ENCODE data around the gene MDM2. TPM values are rescaled to one million over a fixed set of nuclear protein-coding genes. Genes with fewer than 3 reads are reported as not detected.

Gene MDM2
- total RNA-seq, 2 donors from 2014 or later = 36.1 to 95.6 TPM

- no peak overlapping the region for H3K4me3 ChIP-seq
- WGBS = 93% methylated on average over 3 of the region's 3 CpGs
- no peaks in the 10 kb centered on the region for H3K27me3 ChIP-seq (replicated peaks; ENCODE audit: insufficient read depth)
- no peak overlapping the region for H3K27ac ChIP-seq
- no peaks in the 10 kb centered on the region for H3K36me3 ChIP-seq
- no peaks in the 10 kb centered on the region for H3K4me1 ChIP-seq (replicated peaks)
- H3K9me3 ChIP-seq = no peaks in the 10 kb centered on the region
- TF ChIP-seq POLR2AphosphoS5 (IDR thresholded peaks at IDR 0.05) (no peak), POLR2A (IDR thresholded peaks at IDR 0.05) (no peak)
- TF ChIP-seq, protein P1, sequence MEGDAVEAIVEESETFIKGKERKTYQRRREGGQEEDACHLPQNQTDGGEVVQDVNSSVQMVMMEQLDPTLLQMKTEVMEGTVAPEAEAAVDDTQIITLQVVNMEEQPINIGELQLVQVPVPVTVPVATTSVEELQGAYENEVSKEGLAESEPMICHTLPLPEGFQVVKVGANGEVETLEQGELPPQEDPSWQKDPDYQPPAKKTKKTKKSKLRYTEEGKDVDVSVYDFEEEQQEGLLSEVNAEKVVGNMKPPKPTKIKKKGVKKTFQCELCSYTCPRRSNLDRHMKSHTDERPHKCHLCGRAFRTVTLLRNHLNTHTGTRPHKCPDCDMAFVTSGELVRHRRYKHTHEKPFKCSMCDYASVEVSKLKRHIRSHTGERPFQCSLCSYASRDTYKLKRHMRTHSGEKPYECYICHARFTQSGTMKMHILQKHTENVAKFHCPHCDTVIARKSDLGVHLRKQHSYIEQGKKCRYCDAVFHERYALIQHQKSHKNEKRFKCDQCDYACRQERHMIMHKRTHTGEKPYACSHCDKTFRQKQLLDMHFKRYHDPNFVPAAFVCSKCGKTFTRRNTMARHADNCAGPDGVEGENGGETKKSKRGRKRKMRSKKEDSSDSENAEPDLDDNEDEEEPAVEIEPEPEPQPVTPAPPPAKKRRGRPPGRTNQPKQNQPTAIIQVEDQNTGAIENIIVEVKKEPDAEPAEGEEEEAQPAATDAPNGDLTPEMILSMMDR (IDR thresholded peaks at IDR 0.05) = no peak
- DNase-seq (ENCODE audit: low spot score) = no peak
- intact Hi-C loops (cut with DNase I) = no loop called here
These were observed 46.6 kb downstream of the MDM2 start for GRCh38 chr12:68854554-68854953.

DNA sequence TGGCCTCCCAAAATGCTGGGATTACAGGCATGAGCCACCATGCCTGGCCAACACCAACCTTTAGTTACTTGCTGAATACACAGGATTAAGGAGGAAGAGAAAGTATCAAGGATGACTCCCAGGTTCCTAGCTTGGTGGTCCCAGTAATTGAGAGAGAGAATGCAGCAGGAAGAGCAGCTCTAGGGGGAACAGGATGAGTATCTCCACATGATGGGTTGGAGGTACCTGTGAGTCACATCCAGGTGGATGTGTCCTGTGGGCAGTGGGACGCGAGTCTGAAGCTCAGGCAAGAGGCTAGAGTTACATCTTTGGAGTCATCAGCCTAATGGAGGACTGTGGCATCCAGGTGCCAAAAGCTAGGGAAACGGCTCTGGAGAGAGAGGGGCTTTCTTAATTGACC, 47.1 kb downstream of the MDM2 start:
- 85% methylated on average over 3 of the region's 3 CpGs for WGBS
- no peak for TF ChIP-seq POLR2A (IDR thresholded peaks at IDR 0.05)
- no peak for TF ChIP-seq POLR2AphosphoS5 (IDR thresholded peaks at IDR 0.05)
- TF ChIP-seq, protein P1 (IDR thresholded peaks at IDR 0.05) = no peak
- Histone ChIP-seq H3K4me1 (replicated peaks) (no peaks in the 10 kb centered on the region), H3K36me3 (no peaks in the 10 kb centered on the region), H3K27ac (no peak overlapping the region), H3K9me3 (no peaks in the 10 kb centered on the region), H3K4me3 (no peak overlapping the region), H3K27me3 (replicated peaks; ENCODE audit: insufficient read depth) (no peaks in the 10 kb centered on the region)
- intact Hi-C loops (cut with DNase I) = no loop called here
- DNase-seq (ENCODE audit: low spot score) = no peak

- H3K36me3 ChIP-seq = no peaks in the 10 kb centered on the region
- no peaks in the 10 kb centered on the region for H3K27me3 ChIP-seq (replicated peaks; ENCODE audit: insufficient read depth)
- no peaks in the 10 kb centered on the region for H3K9me3 ChIP-seq
- no peak for TF ChIP-seq POLR2A (IDR thresholded peaks at IDR 0.05)
- TF ChIP-seq POLR2AphosphoS5 (IDR thresholded peaks at IDR 0.05) = no peak
- TF ChIP-seq, protein P1 (IDR thresholded peaks at IDR 0.05) = no peak
- WGBS = 99% methylated on average over 8 of the region's 8 CpGs
- H3K4me1 ChIP-seq (replicated peaks) = no peaks in the 10 kb centered on the region
- no peak overlapping the region for H3K4me3 ChIP-seq
- no peak overlapping the region for H3K27ac ChIP-seq
- no peak for DNase-seq (ENCODE audit: low spot score)
- intact Hi-C loops (cut with DNase I) = no loop called here
These were observed 47.8 kb downstream of the MDM2 start for GRCh38 chr12:68855771-68856170.

GRCh38 chr12:68856510-68856909, 48.5 kb downstream of the MDM2 start:
- no peak for DNase-seq (ENCODE audit: low spot score)
- Histone ChIP-seq H3K9me3 (no peaks in the 10 kb centered on the region), H3K27me3 (replicated peaks; ENCODE audit: insufficient read depth) (no peaks in the 10 kb centered on the region), H3K27ac (no peak overlapping the region), H3K4me1 (replicated peaks) (no peaks in the 10 kb centered on the region), H3K4me3 (no peak overlapping the region), H3K36me3 (no peaks in the 10 kb centered on the region)
- intact Hi-C loops (cut with DNase I) = no loop called here
- TF ChIP-seq, protein P1 (IDR thresholded peaks at IDR 0.05) = no peak
- TF ChIP-seq POLR2AphosphoS5 (IDR thresholded peaks at IDR 0.05) (no peak), POLR2A (IDR thresholded peaks at IDR 0.05) (no peak)
- 42% methylated on average over 3 of the region's 3 CpGs for WGBS

DNA sequence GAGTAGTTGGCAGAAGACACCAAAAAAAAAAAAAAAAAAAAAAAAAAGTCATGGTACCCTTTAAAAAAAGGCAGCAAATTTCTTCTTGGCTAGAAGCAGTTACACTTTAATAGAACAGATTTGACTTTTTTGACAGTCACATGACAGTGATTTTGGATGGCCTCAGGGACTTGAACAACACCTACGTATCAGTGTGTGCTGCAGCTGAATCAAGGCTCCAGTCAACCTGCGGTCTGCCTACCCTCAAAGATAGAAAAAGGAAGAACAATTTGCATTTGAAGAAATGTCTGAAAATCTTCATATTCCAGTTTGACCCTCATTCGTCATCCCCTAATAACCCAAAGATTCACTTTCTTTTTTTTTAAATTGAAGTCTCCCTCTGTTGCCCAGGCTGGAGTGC, 53.9 kb downstream of the MDM2 start:
- 88% methylated on average over 3 of the region's 3 CpGs for WGBS

More for the DNA sequence above, 53.9 kb downstream of the MDM2 start:
- no peaks in the 10 kb centered on the region for H3K9me3 ChIP-seq
- intact Hi-C loops (cut with DNase I) = loop anchor here (2.0 to 10.0 kb wide), 2 partner anchors 209 to 293 kb away; no protein-coding TSS in a partner anchor
- no peak overlapping the region for H3K4me3 ChIP-seq
- no peaks in the 10 kb centered on the region for H3K27me3 ChIP-seq (replicated peaks; ENCODE audit: insufficient read depth)
- no peaks in the 10 kb centered on the region for H3K36me3 ChIP-seq
- H3K27ac ChIP-seq = no peak overlapping the region
- no peaks in the 10 kb centered on the region for H3K4me1 ChIP-seq (replicated peaks)
- TF ChIP-seq POLR2AphosphoS5 (IDR thresholded peaks at IDR 0.05) (no peak), POLR2A (IDR thresholded peaks at IDR 0.05) (no peak)
- TF ChIP-seq, protein P1 (IDR thresholded peaks at IDR 0.05) = no peak
- no peak for DNase-seq (ENCODE audit: low spot score)
